HepG2 (cell line): ENCODE measurements around the gene DNAJC8. TPM values are rescaled to one million over a fixed set of nuclear protein-coding genes. Genes with fewer than 3 reads are reported as not detected.

Experiments
- ATAC-seq: fragments of 200-7000 bp; cut with Tn5 transposase; 3 replicates; pipeline ENCODE4 v1.9.1; 2020; ENCODE audit warnings: mild to moderate bottlenecking, moderate library complexity
- BruUV-seq: library from RNA; stranded (reverse); fragments of 400-500 nt; replicated peaks from 2 replicates; lab custom pipeline; 2021; lab: Mats Ljungman, UMichigan
- CTCF ChIA-PET: fragments of 300-600 bp; formaldehyde crosslinking; extraction: SDS; loops from one replicate; lab custom pipeline; 2021; ENCODE audit warnings: low total read pairs, inconsistent platforms, low intra/inter-chr PET ratio; lab: Yijun Ruan, JAX
- POLR2A ChIA-PET: fragments of 350-600 bp; sonication (Branson Sonifier 250); formaldehyde crosslinking; loops from one replicate; lab custom pipeline; 2020; ENCODE audit warnings: antibody characterized with exemption, inconsistent platforms; lab: Yijun Ruan, JAX
- DNase-seq: peaks from one replicate; pipeline ENCODE4 v3.0.0-alpha.2; 2015; ENCODE audit warnings: low spot score
- FAIRE-seq: peaks from 3 replicates; lab custom pipeline; 2011; peaks lifted over from hg19 to GRCh38; lab: Jason Lieb, UNC
- H2AFZ ChIP-seq: one replicate; pipeline ENCODE4 v1.6.1; 2011; ENCODE audit warnings: low read length, inconsistent platforms
- H3K27ac ChIP-seq: fragments of 300-600 bp; 3 replicates; pipeline ENCODE4 v1.8.0; 2011; ENCODE audit warnings: mixed run types, mild to moderate bottlenecking, mixed read lengths, low read length, inconsistent platforms; ENCODE audit not compliant: insufficient read depth; ENCODE audit errors: extremely low read length
- H3K27me3 ChIP-seq, 2 experiments: fragments of 200-600 bp in 1 of 2; 2 replicates in 1 of 2; 3 replicates in 1 of 2; pipeline versions ENCODE4 v1.6.0 to v1.8.0; 2011; ENCODE audit warnings: low read length in 2 of 2, mild to moderate bottlenecking in 2 of 2, moderate library complexity in 2 of 2, inconsistent platforms in 1 of 2; ENCODE audit not compliant: insufficient read depth in 2 of 2, control insufficient read depth in 1 of 2
- H3K36me3 ChIP-seq, 2 experiments: fragments of 200-600 bp in 1 of 2; replicated peaks in 1 of 2; 2 replicates in 1 of 2; 3 replicates in 1 of 2; pipeline versions ENCODE4 v1.5.1 to v1.8.0; 2011; ENCODE audit warnings: low read length in 2 of 2, inconsistent platforms in 1 of 2; ENCODE audit not compliant: insufficient read depth in 2 of 2, control insufficient read depth in 1 of 2
- H3K4me1 ChIP-seq: 2 replicates; pipeline ENCODE4 v1.5.1; 2012; ENCODE audit warnings: low read length, inconsistent platforms; ENCODE audit not compliant: insufficient read depth
- H3K4me2 ChIP-seq: 2 replicates; pipeline ENCODE4 v1.6.0; 2011; ENCODE audit warnings: low read depth, low read length, inconsistent platforms
- H3K4me3 ChIP-seq, 3 experiments: fragments of 200-600 bp in 1 of 3; sonication (generic), shearing (Covaris generic) in 1 of 3; replicated peaks in 1 of 3; 2 replicates each; pipeline ENCODE4 v1.5.1; 2011 to 2016; ENCODE audit warnings: low read length in 3 of 3, inconsistent platforms in 2 of 3, low read depth in 2 of 3, mild to moderate bottlenecking in 2 of 3, control low read depth in 1 of 3, mixed read lengths in 1 of 3; ENCODE audit not compliant: insufficient read depth in 1 of 3
- H3K79me2 ChIP-seq: one replicate; pipeline ENCODE4 v1.6.1; 2011; ENCODE audit warnings: low read length, inconsistent platforms; ENCODE audit not compliant: insufficient read depth
- H3K9ac ChIP-seq: 2 replicates; pipeline ENCODE4 v1.6.0; 2011; ENCODE audit warnings: mild to moderate bottlenecking, low read depth, low read length, inconsistent platforms; ENCODE audit not compliant: insufficient read depth
- H3K9me3 ChIP-seq: 2 replicates; pipeline ENCODE4 v1.5.1; 2012; ENCODE audit warnings: mild to moderate bottlenecking, low read length
- H4K20me1 ChIP-seq: 2 replicates; pipeline ENCODE4 v1.6.0; 2011; ENCODE audit warnings: inconsistent platforms, mild to moderate bottlenecking, low read length, moderate library complexity; ENCODE audit not compliant: insufficient read depth
- HNF4A ChIP-seq: sonication (generic); formaldehyde crosslinking; IDR thresholded peaks from 2 replicates; pipeline ENCODE4 v1.4.0; 2020; ENCODE audit warnings: missing genetic modification reagents
- MTA1 ChIP-seq: sonication (generic); formaldehyde crosslinking; IDR thresholded peaks from 2 replicates; pipeline ENCODE4 v1.4.0; 2020; ENCODE audit warnings: missing genetic modification reagents, mild to moderate bottlenecking, borderline replicate concordance
- RCOR2 ChIP-seq: IDR thresholded peaks from 2 replicates; pipeline ENCODE4 v1.6.1; 2016; ENCODE audit warnings: missing biosample characterization, missing genetic modification reagents
- SOX6 ChIP-seq, 2 experiments: fragments of 450-650 bp in 1 of 2; sonication (generic) in 1 of 2; formaldehyde crosslinking in 1 of 2; IDR thresholded peaks; 2 replicates each; pipeline versions ENCODE4 v1.4.0 to v1.6.1; 2017 to 2020; ENCODE audit warnings: antibody characterized with exemption in 1 of 2, mild to moderate bottlenecking in 1 of 2, missing genetic modification reagents in 1 of 2
- SP140L ChIP-seq: sonication (generic); formaldehyde crosslinking; IDR thresholded peaks from 2 replicates; pipeline ENCODE4 v1.4.0; 2020; ENCODE audit warnings: missing genetic modification reagents, borderline replicate concordance
- ZNF644 ChIP-seq: IDR thresholded peaks from 2 replicates; pipeline ENCODE4 v1.6.1; 2016; ENCODE audit warnings: low read depth
- ZNF746 ChIP-seq: sonication (generic); formaldehyde crosslinking; IDR thresholded peaks from 2 replicates; pipeline ENCODE4 v1.8.0; 2022; ENCODE audit warnings: mild to moderate bottlenecking, missing genetic modification reagents
- ZSCAN9 ChIP-seq: IDR thresholded peaks from 2 replicates; pipeline ENCODE4 v1.6.1; 2016; ENCODE audit warnings: borderline replicate concordance
- WGBS: methylation state at CpG from one replicate; pipeline ENCODE4 v1.1.6; 2017; ENCODE audit warnings: low lambda C conversion rate; 5-methylcytosine and 5-hydroxymethylcytosine counted together
- in situ Hi-C: cut with HindIII; loops from 2 replicates; pipeline ENCODE4 v1.10.0; 2017; ENCODE audit warnings: low pct_unique_long_range_greater_than_20kb; ENCODE audit not compliant: extremely low pct_ligation_motif_present
- intact Hi-C: fragments of 100-400 bp; cut with micrococcal nuclease; formaldehyde crosslinking; loops from one replicate; pipeline ENCODE4 v1.10.0; 2022; ENCODE audit not compliant: unreplicated experiment
- polyA plus RNA-seq, 8 experiments: library from polyadenylated mRNA; depleted of rRNA in 3 of 8; stranded (reverse) in 7 of 8; unstranded in 1 of 8; fragments of >200 nt; fragmentation: Illumina TruSeq in 4 of 8; extraction: Trizol in 4 of 8; gene quantifications; 2 replicates each; pipeline versions ENCODE4 v1.2.1 to v1.2.3, GENCODE V29; 2011 to 2016; ENCODE audit warnings: low read depth in 4 of 8, missing spikeins in 1 of 8, mixed read lengths in 1 of 8; ENCODE audit not compliant: insufficient read depth in 1 of 8
- total RNA-seq, 5 experiments: library from RNA; depleted of rRNA; stranded (reverse); fragments of >200 nt; fragmentation: Illumina TruSeq; extraction: Trizol; gene quantifications; 2 replicates each; pipeline ENCODE4 v1.2.3, GENCODE V29; 2016; ENCODE audit warnings: low read depth in 1 of 5
- TF ChIP-seq, protein P1 (sequence below): sonication (generic); formaldehyde crosslinking; IDR thresholded peaks from 2 replicates; pipeline ENCODE4 v1.8.1; 2023; ENCODE audit warnings: mild to moderate bottlenecking, moderate library complexity, missing genetic modification reagents
- TF ChIP-seq, protein P2 (sequence below): sonication (generic); formaldehyde crosslinking; conservative IDR thresholded peaks from 2 replicates; pipeline ENCODE4 v1.4.0; 2020; ENCODE audit warnings: missing genetic modification reagents
- TF ChIP-seq, protein P3 (sequence below): sonication (generic); formaldehyde crosslinking; IDR thresholded peaks from 2 replicates; pipeline ENCODE4 v1.4.0; 2020; ENCODE audit warnings: missing genetic modification reagents
- TF ChIP-seq, protein P4 (sequence below), 2 experiments: fragments of 450-650 bp in 1 of 2; sonication (generic) in 1 of 2; formaldehyde crosslinking; IDR thresholded peaks; 2 replicates each; pipeline versions ENCODE4 v1.5.0 to v1.8.0; 2020 to 2022; ENCODE audit warnings: mild to moderate bottlenecking in 1 of 2, missing genetic modification reagents in 1 of 2

Gene DNAJC8
- total and polyA plus RNA-seq, 2 of the 13 experiments (the other 11 are each of a cell fraction or from before 2014, with no cell fraction given) = 54.5 to 126 TPM

DNA sequence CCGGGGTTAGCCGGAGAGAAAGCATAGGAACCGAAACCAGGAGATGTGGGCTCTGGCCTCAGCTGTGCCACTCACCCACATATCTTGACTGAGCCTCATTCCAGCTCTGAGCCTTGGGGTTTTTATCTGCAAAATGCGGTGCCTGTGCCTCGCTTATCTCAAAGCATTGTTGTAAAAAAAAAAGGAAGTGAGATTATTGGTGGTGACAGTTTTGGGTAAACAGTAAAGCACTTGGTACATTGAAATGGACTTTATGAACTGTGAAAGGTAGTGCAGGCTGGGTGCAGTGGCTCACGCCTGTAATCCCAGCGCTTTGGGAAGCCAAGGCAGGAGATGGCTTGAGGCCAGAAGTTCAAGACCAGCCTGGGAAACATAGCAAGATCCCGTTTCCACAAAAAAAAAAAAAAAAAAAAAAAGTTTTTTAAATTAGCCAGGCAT lies 60.1 kb downstream of the DNAJC8 start (continued):
- TF ChIP-seq SOX6 (IDR thresholded peaks at IDR 0.05) (no peak), SOX6 (CRISPR knock-in tag; IDR thresholded peaks at IDR 0.05) (peak; percentile 79), RCOR2 (CRISPR knock-in tag) (no peak; the same call in 1 of the 2 replicates), ZSCAN9 (CRISPR knock-in tag) (peak; percentile 23; the same call in 1 of the 2 replicates), ZNF644 (CRISPR knock-in tag) (0 out of 2 replicates have a peak, but pooled peaks have one; percentile 32), HNF4A (CRISPR knock-in tag) (peak; percentile 31; the same call in 1 of the 2 replicates)

DNA sequence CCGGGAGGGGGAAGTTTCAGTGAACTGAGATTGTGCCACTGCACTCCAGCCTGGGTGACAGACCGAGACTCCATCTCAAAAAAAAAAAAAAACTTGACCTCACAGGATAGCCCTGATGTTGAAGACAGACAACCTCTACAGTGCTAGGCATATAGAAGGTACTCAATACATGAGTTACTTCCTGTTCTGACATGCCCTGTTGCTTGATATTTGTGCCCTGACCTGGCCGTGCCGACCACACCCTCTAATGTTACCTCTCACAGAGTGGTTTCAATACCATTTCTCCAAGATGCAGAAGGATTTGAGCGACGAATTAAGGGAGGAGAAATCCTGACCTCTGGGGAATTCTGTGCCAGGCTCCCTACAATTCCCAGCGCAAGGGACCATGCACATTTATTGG lies 61.6 kb downstream of the DNAJC8 start:
- no peak overlapping the region for H3K27ac ChIP-seq
- no peak overlapping the region for H3K4me2 ChIP-seq
- H3K4me1 ChIP-seq = peaks cover 60% of the 10 kb centered on the region
- TF ChIP-seq, protein P1, sequence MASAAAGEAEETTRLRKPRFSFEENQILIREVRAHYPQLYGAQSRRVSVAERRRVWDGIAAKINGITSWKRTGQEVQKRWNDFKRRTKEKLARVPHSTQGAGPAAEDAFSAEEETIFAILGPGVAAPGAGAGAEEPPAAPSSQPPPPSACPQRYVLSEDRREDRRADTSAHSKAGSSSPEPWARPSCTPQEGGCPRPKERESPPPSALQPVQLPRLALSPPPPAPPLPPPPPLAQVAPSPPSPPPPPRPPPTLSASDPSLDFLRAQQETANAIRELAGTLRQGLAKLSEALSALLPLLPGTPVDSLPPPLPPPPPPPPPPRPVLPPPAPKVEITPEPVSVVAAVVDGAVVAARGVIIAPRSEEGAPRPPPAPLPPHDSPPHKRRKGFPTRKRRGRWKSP = no peak
- TF ChIP-seq, protein P2, sequence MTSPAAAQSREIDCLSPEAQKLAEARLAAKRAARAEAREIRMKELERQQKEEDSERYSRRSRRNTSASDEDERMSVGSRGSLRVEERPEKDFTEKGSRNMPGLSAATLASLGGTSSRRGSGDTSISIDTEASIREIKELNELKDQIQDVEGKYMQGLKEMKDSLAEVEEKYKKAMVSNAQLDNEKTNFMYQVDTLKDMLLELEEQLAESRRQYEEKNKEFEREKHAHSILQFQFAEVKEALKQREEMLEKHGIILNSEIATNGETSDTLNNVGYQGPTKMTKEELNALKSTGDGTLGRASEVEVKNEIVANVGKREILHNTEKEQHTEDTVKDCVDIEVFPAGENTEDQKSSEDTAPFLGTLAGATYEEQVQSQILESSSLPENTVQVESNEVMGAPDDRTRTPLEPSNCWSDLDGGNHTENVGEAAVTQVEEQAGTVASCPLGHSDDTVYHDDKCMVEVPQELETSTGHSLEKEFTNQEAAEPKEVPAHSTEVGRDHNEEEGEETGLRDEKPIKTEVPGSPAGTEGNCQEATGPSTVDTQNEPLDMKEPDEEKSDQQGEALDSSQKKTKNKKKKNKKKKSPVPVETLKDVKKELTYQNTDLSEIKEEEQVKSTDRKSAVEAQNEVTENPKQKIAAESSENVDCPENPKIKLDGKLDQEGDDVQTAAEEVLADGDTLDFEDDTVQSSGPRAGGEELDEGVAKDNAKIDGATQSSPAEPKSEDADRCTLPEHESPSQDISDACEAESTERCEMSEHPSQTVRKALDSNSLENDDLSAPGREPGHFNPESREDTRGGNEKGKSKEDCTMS (CRISPR knock-in tag) = no peak
- TF ChIP-seq, protein P3, sequence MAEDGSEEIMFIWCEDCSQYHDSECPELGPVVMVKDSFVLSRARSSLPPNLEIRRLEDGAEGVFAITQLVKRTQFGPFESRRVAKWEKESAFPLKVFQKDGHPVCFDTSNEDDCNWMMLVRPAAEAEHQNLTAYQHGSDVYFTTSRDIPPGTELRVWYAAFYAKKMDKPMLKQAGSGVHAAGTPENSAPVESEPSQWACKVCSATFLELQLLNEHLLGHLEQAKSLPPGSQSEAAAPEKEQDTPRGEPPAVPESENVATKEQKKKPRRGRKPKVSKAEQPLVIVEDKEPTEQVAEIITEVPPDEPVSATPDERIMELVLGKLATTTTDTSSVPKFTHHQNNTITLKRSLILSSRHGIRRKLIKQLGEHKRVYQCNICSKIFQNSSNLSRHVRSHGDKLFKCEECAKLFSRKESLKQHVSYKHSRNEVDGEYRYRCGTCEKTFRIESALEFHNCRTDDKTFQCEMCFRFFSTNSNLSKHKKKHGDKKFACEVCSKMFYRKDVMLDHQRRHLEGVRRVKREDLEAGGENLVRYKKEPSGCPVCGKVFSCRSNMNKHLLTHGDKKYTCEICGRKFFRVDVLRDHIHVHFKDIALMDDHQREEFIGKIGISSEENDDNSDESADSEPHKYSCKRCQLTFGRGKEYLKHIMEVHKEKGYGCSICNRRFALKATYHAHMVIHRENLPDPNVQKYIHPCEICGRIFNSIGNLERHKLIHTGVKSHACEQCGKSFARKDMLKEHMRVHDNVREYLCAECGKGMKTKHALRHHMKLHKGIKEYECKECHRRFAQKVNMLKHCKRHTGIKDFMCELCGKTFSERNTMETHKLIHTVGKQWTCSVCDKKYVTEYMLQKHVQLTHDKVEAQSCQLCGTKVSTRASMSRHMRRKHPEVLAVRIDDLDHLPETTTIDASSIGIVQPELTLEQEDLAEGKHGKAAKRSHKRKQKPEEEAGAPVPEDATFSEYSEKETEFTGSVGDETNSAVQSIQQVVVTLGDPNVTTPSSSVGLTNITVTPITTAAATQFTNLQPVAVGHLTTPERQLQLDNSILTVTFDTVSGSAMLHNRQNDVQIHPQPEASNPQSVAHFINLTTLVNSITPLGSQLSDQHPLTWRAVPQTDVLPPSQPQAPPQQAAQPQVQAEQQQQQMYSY (CRISPR knock-in tag) = no peak
- no peak for TF ChIP-seq ZNF746 (CRISPR knock-in tag)
- TF ChIP-seq, protein P4, sequence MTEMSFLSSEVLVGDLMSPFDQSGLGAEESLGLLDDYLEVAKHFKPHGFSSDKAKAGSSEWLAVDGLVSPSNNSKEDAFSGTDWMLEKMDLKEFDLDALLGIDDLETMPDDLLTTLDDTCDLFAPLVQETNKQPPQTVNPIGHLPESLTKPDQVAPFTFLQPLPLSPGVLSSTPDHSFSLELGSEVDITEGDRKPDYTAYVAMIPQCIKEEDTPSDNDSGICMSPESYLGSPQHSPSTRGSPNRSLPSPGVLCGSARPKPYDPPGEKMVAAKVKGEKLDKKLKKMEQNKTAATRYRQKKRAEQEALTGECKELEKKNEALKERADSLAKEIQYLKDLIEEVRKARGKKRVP (CRISPR knock-in tag; IDR thresholded peaks at IDR 0.05) = no peak
- TF ChIP-seq MTA1 (CRISPR knock-in tag) = no peak
- TF ChIP-seq SP140L (CRISPR knock-in tag) = no peak
- intact Hi-C loops = no loop called here
- no peaks in the 10 kb centered on the region for H3K36me3 ChIP-seq
- no peaks in the 10 kb centered on the region for H3K79me2 ChIP-seq
- ATAC-seq (no peak), DNase-seq (no peak), FAIRE-seq (no peak)
- CTCF ChIA-PET = no interaction called here
- no peak overlapping the region for H2AFZ ChIP-seq
- H3K4me3 ChIP-seq = no peak overlapping the region
- H3K27me3 ChIP-seq = peaks cover 2 to 15% of the 10 kb centered on the region in 2 experiments; a peak in 3 of 5 replicates
- H3K9ac ChIP-seq = no peak overlapping the region
- no peaks in the 10 kb centered on the region for H4K20me1 ChIP-seq
- WGBS = 63% methylated on average over 7 of the region's 7 CpGs
- in situ Hi-C loops = no loop called here
- BruUV-seq = no TSS peak
- POLR2A ChIA-PET = no interaction called here
- no peaks in the 10 kb centered on the region for H3K9me3 ChIP-seq
